EH (cell line): ENCODE measurements around the gene ANLN.
"Not testable (repeated sequence)": the region's sequence is repeated elsewhere in the genome, so short reads cannot be mapped to it uniquely, and the experiment has no call there.

ENCODE experiments used
- DNase-seq: peaks from one replicate; pipeline ENCODE4 v3.0.0-alpha.2; 2015; ENCODE audit warnings: low read depth

The ANLN gene

GRCh38 chr7:36378555-36378954 is 11.1 kb upstream of the ANLN start:
- DNase-seq: not testable (repeated sequence)

- DNase-seq: no peak
Measured at GRCh38 chr7:36379831-36380504, 9.7 kb upstream of the ANLN start.

- DNase-seq: no peak
Measured at GRCh38 chr7:36381056-36381455, 8.6 kb upstream of the ANLN start.

- not testable (repeated sequence) for DNase-seq
Measured at GRCh38 chr7:36383284-36383683, 6.4 kb upstream of the ANLN start.

- not testable (repeated sequence) for DNase-seq
Measured at GRCh38 chr7:36385646-36386045, 4.0 kb upstream of the ANLN start.

GRCh38 chr7:36387435-36388231 is 2.0 kb upstream of the ANLN start:
- peak; percentile 40 for DNase-seq

- DNase-seq: no peak
Measured at GRCh38 chr7:36388423-36388822, 1.2 kb upstream of the ANLN start.

- DNase-seq: peak; percentile 90
Measured at GRCh38 chr7:36390199-36391090, 783 bp downstream of the ANLN start.

GRCh38 chr7:36391436-36392198 is 2.0 kb downstream of the ANLN start:
- DNase-seq: peak; percentile 50

- DNase-seq: no peak
Measured at GRCh38 chr7:36393826-36394225, 4.2 kb downstream of the ANLN start.

GRCh38 chr7:36395171-36395894 is 5.7 kb downstream of the ANLN start:
- DNase-seq: no peak

GRCh38 chr7:36396150-36396549 is 6.5 kb downstream of the ANLN start:
- peak; percentile 40 for DNase-seq

GRCh38 chr7:36400036-36400435 is 10.4 kb downstream of the ANLN start:
- DNase-seq: peak; percentile 26

- peak; percentile 57 for DNase-seq
Measured at GRCh38 chr7:36400606-36401005, 10.9 kb downstream of the ANLN start.

GRCh38 chr7:36403452-36403851 is 13.8 kb downstream of the ANLN start:
- DNase-seq: no peak

GRCh38 chr7:36404639-36405408 is 15.2 kb downstream of the ANLN start:
- no peak for DNase-seq

GRCh38 chr7:36405409-36405803 is 15.7 kb downstream of the ANLN start:
- DNase-seq: no peak

- no peak for DNase-seq
Measured at GRCh38 chr7:36406156-36406555, 16.5 kb downstream of the ANLN start.

- DNase-seq: no peak
Measured at GRCh38 chr7:36407636-36408550, 18.2 kb downstream of the ANLN start.
